Measurements from ENCODE around the gene DPY19L2.
A peak's percentile ranks its signal among the peaks of the same experiment; 100 is the strongest.
"Not testable (repeated sequence)": the region's sequence is repeated elsewhere in the genome, so short reads cannot be mapped to it uniquely, and the experiment has no call there.

Gene DPY19L2

DNA sequence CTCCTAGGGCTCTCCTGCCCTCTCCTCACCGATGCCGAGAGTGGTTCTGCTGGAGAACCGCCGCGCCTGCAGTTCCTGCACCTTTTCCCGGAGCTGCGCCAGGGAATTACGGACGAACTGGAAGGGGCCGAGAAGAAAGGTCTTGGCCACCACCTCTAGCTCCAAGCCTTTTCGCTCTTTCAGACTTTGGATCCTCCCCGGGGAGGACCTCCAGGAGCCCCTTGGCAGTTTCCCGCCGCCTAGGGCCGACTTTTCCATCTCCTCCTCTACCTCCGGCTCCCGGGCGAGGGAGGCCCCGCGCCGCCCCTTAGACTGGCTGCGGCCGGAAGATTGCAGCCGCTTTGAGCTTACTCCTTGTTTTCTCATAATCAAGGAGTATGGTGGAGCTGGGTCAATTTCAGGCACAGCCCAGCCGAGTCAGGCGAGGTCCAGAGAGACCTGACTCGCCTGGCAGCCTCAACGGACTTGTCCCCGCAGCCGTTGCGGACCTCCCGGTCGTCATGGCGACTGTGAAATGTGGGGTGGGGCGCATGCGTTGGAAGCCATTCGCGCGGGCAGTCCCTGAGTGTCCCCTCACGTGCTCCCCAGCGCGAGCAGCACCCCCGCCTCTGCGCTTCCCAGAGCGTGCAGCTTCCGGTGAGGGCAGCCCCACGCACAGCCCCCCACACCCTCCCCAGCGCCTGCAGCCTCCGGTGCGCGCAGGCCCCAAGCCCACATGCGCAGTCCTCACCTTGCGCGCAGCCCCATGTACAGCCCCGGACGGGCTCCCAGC, at the start of gene DPY19L2:
TSS of gene DPY19L2 (minus strand) at position 466 of the 772 bp plus-strand sequence. CDS start at position 366, 100 bp downstream.
- peak; percentile 22 for DNase-seq

DNA sequence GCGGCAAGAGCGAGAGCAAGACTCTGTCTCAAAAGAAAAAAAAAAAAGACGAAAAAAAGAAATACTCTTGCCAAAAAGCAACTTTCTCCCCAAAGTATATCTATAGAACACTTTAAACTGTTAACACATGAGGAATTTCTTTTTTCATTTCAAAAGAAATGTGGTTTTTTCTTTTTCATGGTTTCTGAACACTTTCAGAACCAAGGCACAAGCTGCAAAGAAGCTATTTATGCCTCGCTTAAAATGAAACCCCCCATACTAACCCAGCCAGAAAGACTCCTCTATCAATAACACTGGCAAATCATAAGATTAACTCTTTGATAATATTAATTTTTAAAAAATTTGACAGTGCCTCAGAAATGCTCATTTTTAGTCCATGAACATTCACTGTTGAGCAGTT, 48.6 kb upstream of the DPY19L2 start:
- not testable (repeated sequence) for DNase-seq

DNA sequence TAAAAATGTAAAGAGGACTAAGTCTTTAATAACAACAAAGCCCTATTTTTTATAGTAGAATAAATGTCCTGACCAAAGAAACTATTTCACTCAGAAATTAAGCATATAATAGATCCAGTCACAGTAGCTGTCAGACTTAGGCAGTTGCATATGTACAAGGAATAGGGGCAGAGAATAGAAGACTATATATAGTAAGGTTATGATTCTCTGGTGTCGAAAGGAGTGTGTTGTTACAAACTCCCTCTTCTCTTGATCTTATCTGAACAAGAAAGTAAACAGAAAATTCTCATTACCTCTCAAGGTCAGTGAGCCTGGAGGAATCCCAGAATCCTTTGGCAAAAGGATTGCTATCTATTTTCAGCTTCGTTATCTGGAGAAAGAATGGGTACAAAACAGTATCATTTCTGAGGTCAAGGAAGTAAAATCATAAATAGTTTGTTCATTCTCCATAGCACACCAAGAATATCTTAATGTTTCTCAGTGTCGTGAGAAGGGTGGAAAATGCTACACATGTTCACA, 46.9 kb upstream of the DPY19L2 start:
- not testable (repeated sequence) for DNase-seq

DNA sequence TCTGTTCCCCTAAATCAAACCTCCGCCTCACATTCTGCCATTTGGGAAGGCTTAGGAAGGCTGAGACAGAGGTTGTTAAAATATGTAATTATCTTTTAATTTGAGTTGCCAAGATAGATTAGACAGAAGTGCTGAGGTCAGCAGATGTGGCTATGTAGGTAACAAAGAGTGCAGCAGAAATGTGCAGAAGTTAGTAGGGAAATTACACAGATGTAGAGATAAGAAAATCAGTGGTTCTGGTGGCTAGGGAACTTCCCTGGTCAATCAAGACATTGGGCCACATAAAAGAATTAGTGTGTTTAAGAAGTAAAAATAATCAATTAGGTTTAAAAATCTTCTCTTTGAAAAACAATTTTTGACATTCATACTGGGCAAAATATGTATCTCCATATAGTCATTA, 46.1 kb upstream of the DPY19L2 start:
- DNase-seq, result not testable (repeated sequence)

DNA sequence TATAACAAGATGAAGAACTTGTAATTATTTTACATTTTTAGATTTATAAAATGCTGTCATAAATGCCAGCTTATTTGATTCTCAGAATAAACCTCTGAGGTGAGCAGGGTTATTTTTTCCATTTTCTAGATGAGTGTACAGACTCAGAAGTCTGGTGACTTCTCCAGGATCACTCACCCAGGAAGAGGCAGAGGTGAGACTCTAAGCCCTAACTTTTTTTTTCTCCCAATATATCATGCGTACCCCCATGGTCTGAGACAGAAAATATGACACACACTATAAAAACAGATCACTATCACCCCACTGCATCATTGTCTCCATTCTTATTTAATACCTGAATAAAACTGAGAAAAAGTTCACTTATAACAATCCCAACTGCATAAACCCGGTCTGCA, 45.4 kb upstream of the DPY19L2 start:
- DNase-seq, result not testable (repeated sequence)

DNA sequence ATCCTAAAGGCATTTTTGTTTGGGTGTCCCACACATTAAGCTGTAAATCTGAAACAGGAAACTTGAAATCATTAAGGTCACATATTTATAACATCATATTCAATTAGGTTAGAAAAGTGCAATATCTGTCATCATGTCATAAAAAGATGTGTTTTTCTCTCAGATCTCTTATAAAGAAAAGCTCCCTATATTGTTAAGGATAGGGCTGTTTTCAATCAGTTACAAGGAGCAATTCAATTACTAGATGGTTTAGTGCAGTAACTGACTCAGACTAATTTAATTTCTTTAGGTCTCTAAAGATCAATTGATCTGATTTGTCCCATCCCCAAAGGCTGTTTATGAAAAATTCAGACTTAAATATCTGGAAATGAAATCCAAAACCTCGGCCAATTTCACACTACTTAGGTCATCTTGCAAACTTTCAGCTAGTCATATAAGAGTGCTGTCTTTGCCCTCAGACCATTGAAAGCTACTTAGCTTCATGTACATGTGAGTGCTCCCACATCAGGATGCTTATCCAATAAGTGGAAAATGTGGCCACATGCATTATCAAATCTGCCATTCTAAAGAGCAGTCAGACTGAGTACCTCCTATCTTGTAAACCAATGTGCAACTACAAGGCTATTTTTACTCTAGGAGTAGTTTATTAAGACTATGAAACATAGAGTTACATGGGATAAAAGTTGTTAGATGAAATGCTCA, 44.8 kb upstream of the DPY19L2 start:
- DNase-seq, result not testable (repeated sequence)

GRCh38 chr12:63712376-63712974, 44.2 kb upstream of the DPY19L2 start:
- not testable (repeated sequence) for DNase-seq

- not testable (repeated sequence) for DNase-seq
Measured at GRCh38 chr12:63711339-63711738, 43.0 kb upstream of the DPY19L2 start.

DNA sequence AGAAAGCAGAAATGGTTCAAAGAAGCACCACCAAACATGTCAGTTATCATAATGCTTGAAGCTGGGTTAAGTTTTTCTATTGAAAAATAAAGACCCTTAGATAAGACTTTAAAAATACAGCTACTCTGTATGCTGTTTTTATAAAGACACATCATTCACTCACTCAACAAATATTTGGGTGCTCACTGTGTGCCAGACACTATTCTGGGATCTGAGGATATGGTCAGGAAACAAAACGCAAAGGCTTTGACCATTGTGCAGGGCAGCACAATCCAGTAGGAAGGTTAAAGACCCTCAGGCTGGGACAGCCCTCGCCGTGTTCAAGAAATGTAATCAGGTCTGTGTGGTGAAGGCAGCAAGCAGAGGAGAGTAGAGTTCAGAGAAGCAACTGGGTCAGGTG, 38.0 kb upstream of the DPY19L2 start:
- no peak for DNase-seq

DNA sequence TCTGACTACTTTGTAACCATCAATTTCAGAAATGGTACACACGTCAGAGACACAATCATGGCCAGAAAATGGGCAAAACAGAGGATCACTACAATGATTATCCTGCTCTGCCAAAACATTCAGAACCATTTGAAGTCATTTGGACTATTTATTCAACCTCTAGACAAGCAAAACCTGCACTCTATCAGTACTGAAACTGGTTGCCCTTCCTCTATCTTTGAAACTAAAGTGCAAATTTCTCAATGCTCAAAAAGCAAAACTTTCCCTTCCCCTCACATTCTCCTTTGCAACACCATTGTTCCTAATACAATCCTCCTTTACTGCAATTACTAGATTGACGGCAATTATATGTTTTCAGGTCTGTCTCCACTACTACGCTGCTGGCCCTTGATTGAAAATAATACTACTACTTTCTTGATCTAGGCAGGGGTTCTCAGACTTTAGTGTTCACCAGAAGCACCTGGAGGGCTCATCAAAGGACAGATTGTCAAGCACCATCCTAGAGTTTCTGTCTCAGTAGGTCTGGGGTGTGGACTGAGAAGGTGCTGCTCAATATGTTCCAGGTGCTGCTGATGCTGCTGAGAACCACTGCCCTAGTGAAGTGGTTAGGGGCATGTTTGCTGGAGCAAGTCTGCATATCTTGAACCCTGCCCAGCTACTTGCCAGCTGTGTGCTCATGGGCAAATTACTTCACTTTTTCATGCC, 31.5 kb upstream of the DPY19L2 start:
- not testable (repeated sequence) for DNase-seq

GRCh38 chr12:63699011-63699410, 30.7 kb upstream of the DPY19L2 start:
- DNase-seq, result not testable (repeated sequence)

- DNase-seq, result not testable (repeated sequence)
Measured at GRCh38 chr12:63690837-63691236, 22.5 kb upstream of the DPY19L2 start.

GRCh38 chr12:63689141-63689540, 20.8 kb upstream of the DPY19L2 start:
- not testable (repeated sequence) for DNase-seq

DNA sequence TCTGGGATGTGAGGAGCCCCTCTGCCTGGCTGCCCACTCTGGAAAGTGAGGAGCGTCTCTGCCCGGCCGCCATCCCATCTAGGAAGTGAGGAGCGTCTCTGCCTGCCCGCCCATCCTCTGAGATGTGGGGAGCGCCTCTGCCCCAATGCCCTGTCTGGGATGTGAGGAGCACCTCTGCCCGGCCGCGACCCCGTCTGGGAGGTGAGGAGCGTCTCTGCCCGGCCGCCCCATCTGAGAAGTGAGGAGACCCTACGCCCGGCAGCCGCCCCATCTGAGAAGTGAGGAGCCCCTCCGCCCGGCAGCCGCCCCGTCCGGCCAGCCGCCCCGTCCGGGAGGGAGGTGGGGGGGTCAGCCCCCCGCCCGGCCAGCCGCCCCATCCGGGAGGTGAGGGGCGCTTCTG, 18.3 kb upstream of the DPY19L2 start:
- DNase-seq, result not testable (repeated sequence)

GRCh38 chr12:63685789-63686188, 17.5 kb upstream of the DPY19L2 start:
- not testable (repeated sequence) for DNase-seq

- not testable (repeated sequence) for DNase-seq
Measured at GRCh38 chr12:63682617-63683016, 14.3 kb upstream of the DPY19L2 start.

- not testable (repeated sequence) for DNase-seq
Measured at GRCh38 chr12:63680758-63681157, 12.5 kb upstream of the DPY19L2 start.

- not testable (repeated sequence) for DNase-seq
Measured at GRCh38 chr12:63672550-63672949, 4.3 kb upstream of the DPY19L2 start.

DNA sequence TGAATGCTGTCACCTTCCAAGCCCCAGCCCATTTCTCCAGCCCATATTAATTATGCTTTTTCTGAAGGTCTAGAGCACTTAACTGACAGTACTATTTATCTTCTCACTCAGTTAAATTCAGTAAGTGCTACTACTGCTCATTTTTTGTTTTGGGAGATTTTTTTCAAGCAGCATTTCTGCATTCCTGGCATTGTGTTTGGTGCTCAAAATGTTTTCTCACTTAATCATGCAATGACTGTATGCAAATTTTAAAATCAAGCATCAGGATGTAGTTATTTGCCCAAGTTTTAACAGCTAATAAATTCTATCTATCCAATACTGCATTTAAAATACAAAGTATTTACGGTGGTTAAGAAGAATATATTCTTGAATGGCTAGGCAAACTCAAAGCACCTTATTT, 1.6 kb upstream of the DPY19L2 start:
- not testable (repeated sequence) for DNase-seq

- DNase-seq, result not testable (repeated sequence)
Measured at GRCh38 chr12:63669427-63669826, 1.1 kb upstream of the DPY19L2 start.

GRCh38 chr12:63668800-63669365, 590 bp upstream of the DPY19L2 start:
- not testable (repeated sequence) for DNase-seq

DNA sequence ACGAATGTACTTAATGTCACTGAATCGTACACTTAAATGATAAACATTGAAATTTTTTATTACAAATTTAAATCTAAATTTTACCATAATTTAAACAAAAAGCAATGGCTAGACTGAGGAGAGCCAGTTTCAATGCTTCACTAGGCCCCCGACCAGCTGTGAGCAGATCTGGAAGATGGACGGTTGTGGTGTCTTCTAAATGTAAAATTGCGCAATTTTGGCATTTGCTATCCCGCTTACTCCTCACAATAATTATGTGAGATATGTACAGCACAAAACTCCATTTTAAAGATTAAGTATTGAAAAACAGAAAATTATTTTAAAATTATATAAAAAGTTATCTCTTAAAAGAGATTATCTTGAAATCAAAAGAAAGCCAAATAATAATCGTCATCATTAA, 5.3 kb downstream of the DPY19L2 start:
- not testable (repeated sequence) for DNase-seq

Measured in midbrain (tissue), 1 donor.